Gastrocnemius medialis (tissue), 4 donors: ENCODE data around the gene OAF. TPM values are rescaled to one million over a fixed set of nuclear protein-coding genes. Genes with fewer than 3 reads are reported as not detected.

ENCODE experiments used
- ATAC-seq, 2 donors: fragments of 150-250 bp; one replicate each; pipeline ENCODE4 v1.9.1; 2016
- DNase-seq, 2 donors: peaks; one replicate each; pipeline ENCODE4 v3.0.0-alpha.2; 2019
- H3K27ac ChIP-seq, 4 donors: fragments of 200-600 bp; sonication (generic); 1 replicate in 1 of 4; 2 replicates in 3 of 4; pipeline ENCODE4 v1.5.1; 2016 to 2018; ENCODE audit warnings: mild to moderate bottlenecking in 2 of 4, moderate library complexity in 1 of 4
- H3K27me3 ChIP-seq, 3 donors: fragments of 200-600 bp; sonication (generic) in 2 of 3; 1 replicate in 1 of 3; 2 replicates in 2 of 3; pipeline versions ENCODE4 v1.5.1 to v1.6.0; 2016 to 2019; ENCODE audit warnings: mild to moderate bottlenecking in 1 of 3, moderate library complexity in 1 of 3
- H3K36me3 ChIP-seq, 2 donors: fragments of 200-600 bp; sonication (generic) in 1 of 2; one replicate each; pipeline ENCODE4 v1.5.1; 2017 to 2018
- H3K4me1 ChIP-seq, 2 donors: fragments of 200-600 bp; sonication (generic) in 1 of 2; one replicate each; pipeline ENCODE4 v1.5.1; 2016 to 2017; ENCODE audit warnings: mild to moderate bottlenecking in 2 of 2
- H3K4me3 ChIP-seq, 4 donors: fragments of 200-600 bp; sonication (generic) in 3 of 4; 1 replicate in 1 of 4; 2 replicates in 3 of 4; pipeline ENCODE4 v1.5.1; 2016 to 2019; ENCODE audit warnings: mild to moderate bottlenecking in 2 of 4
- H3K9me3 ChIP-seq, 3 donors: fragments of 200-600 bp; sonication (generic) in 2 of 3; 1 replicate in 1 of 3; 2 replicates in 2 of 3; pipeline ENCODE4 v1.5.1; 2016 to 2019
- CTCF ChIP-seq, 5 experiments: fragments of 450-650 bp in 3 of 5; fragments of 200-600 bp in 2 of 5; sonication (generic) in 2 of 5; IDR thresholded peaks in 4 of 5; conservative IDR thresholded peaks in 1 of 5; 1 replicate in 4 of 5; 2 replicates in 1 of 5; pipeline ENCODE4 v1.5.1; 2016 to 2019; ENCODE audit warnings: antibody characterized with exemption in 5 of 5, mild to moderate bottlenecking in 3 of 5, moderate library complexity in 3 of 5
- POLR2A ChIP-seq, 2 donors: fragments of 450-650 bp; IDR thresholded peaks; one replicate each; pipeline ENCODE4 v1.6.1; 2017; ENCODE audit warnings: antibody characterized with exemption in 2 of 2, mild to moderate bottlenecking in 2 of 2, moderate library complexity in 2 of 2
- in situ Hi-C, 4 donors: fragments of 200-750 bp; cut with MboI; loops; one replicate each; pipeline versions ENCODE4 v1.15.0 to v1.8.0; 2017; ENCODE audit warnings: low sequenced_read_pairs in 4 of 4
- intact Hi-C: fragments of 100-400 bp; cut with DNase I; formaldehyde crosslinking; loops from one replicate; pipeline ENCODE4 v1.15.1; 2023; ENCODE audit warnings: low total_unique reads
- total RNA-seq, 4 donors: library from RNA; depleted of rRNA; stranded (reverse); fragments of >200 nt; gene quantifications; one replicate each; pipeline versions ENCODE4 v1.1.0 to v1.2.3, GENCODE V29; 2016

Gene OAF
- total RNA-seq, 4 donors from 2014 or later, result 8.7 to 17.5 (median 10.1) TPM

- Histone ChIP-seq H3K4me1 (peaks cover 0 to 3% of the 10 kb centered on the region in 2 donors), H3K36me3 (no peaks in the 10 kb centered on the region), H3K4me3 (no peak overlapping the region), H3K9me3 (no peaks in the 10 kb centered on the region), H3K27ac (no peak overlapping the region), H3K27me3 (no peaks in the 10 kb centered on the region)
- DNase-seq (no peak), ATAC-seq (no peak)
- intact Hi-C loops, result no loop called here
- in situ Hi-C loops, result no loop called here
- no peak for TF ChIP-seq POLR2A (IDR thresholded peaks at IDR 0.05)
- no peak for TF ChIP-seq CTCF (IDR thresholded peaks at IDR 0.05 in 4 of 5, conservative IDR thresholded peaks at IDR 0.05 in 1 of 5)
These were observed 11.2 kb upstream of the OAF start for GRCh38 chr11:120199613-120200012.

- TF ChIP-seq CTCF (IDR thresholded peaks at IDR 0.05 in 4 of 5, conservative IDR thresholded peaks at IDR 0.05 in 1 of 5) (no peak), POLR2A (IDR thresholded peaks at IDR 0.05) (no peak)
- no peak for ATAC-seq
- Histone ChIP-seq H3K27ac (no peak overlapping the region), H3K36me3 (no peaks in the 10 kb centered on the region), H3K4me3 (no peak overlapping the region), H3K27me3 (no peaks in the 10 kb centered on the region), H3K9me3 (no peaks in the 10 kb centered on the region), H3K4me1 (peaks cover 0 to 3% of the 10 kb centered on the region in 2 donors)
- DNase-seq, result no peak
- intact Hi-C loops (no loop called here), in situ Hi-C loops (no loop called here)
These were observed 10.2 kb upstream of the OAF start for GRCh38 chr11:120200677-120201076.

DNA sequence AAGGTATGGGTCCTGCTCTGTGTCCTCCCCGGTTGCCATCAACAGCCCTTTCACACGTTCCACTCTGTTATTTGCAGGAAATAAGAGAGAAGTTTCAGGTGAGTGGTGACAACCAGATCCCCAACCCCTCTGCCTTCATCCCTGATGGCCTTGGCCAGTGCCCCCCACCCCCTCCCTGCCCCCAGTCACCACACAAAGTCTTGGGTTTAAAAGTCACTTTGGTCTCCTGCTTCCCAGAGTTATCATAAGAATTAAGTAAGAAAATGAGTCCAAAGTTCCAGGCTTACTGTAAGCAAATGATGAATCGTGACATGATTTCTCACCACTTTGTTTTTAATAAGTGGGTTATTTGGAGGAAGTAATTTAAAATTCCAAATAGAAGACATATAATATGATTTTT is 9.2 kb upstream of the OAF start:
- intact Hi-C loops (no loop called here), in situ Hi-C loops (no loop called here)
- no peak for TF ChIP-seq CTCF (IDR thresholded peaks at IDR 0.05 in 4 of 5, conservative IDR thresholded peaks at IDR 0.05 in 1 of 5)
- no peak for TF ChIP-seq POLR2A (IDR thresholded peaks at IDR 0.05)

DNA sequence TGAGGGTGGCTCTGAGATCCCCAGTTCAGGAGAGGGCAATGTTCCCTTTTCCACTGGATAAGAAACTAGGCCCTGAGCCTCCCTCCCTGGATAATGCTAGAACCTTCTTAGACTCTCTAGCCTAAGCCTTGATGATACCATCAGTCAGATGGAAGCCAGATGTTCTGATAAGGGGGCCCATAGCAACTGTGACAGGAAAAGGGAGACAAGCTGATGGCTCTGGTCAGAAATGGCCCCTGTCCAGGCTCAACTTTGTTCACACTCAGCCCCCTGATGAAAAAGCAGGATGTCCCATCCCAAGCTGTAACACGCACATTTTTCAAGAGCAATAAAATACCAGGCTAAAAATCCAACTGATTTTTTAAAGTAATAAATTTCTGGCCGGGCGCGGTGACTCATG is 7.2 kb upstream of the OAF start:
- in situ Hi-C loops (no loop called here), intact Hi-C loops (no loop called here)
- TF ChIP-seq POLR2A (IDR thresholded peaks at IDR 0.05) (no peak), CTCF (IDR thresholded peaks at IDR 0.05 in 4 of 5, conservative IDR thresholded peaks at IDR 0.05 in 1 of 5) (no peak)
- ATAC-seq (no peak), DNase-seq (no peak)
- Histone ChIP-seq H3K4me1 (peaks cover 7 to 11% of the 10 kb centered on the region in 2 donors), H3K27me3 (no peaks in the 10 kb centered on the region), H3K27ac (no peak overlapping the region), H3K36me3 (no peaks in the 10 kb centered on the region), H3K9me3 (no peaks in the 10 kb centered on the region), H3K4me3 (no peak overlapping the region)

More for the DNA sequence above, 9.2 kb upstream of the OAF start:
- ATAC-seq (no peak), DNase-seq (no peak)
- H3K4me1 ChIP-seq, result peaks cover 0 to 3% of the 10 kb centered on the region in 2 donors
- no peaks in the 10 kb centered on the region for H3K36me3 ChIP-seq
- no peak overlapping the region for H3K27ac ChIP-seq
- H3K27me3 ChIP-seq, result no peaks in the 10 kb centered on the region
- H3K9me3 ChIP-seq, result no peaks in the 10 kb centered on the region
- no peak overlapping the region for H3K4me3 ChIP-seq

DNA sequence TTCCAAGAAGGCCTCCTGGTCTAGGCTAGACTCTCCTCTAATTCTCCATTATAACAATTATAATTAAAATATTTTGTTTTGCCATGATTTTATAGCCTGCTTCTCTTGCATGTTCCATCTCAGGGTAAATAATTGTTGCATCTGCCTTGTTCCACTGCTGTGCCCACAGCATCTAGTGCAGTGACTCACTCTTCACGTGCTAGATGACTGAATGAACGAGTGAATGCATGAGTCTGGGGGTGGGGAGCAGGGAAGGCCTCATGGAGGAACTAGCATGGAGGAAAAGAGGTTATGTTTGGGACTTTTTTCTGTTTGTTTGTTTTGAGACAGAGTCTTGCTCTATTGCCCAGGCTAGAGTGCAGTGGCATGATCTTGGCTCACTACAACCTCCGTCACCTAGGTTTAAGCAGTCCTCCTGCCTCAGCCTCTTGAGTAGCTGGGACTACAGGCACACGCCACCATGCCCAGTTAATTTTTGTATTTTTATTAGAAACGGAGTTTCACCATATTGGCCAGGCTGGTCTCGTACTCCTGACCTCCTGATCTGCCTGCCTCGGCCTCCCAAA is 5.2 kb upstream of the OAF start:
- no peaks in the 10 kb centered on the region for H3K36me3 ChIP-seq
- H3K27me3 ChIP-seq, result no peaks in the 10 kb centered on the region
- ATAC-seq, result no peak
- TF ChIP-seq POLR2A (IDR thresholded peaks at IDR 0.05) (no peak), CTCF (IDR thresholded peaks at IDR 0.05 in 4 of 5, conservative IDR thresholded peaks at IDR 0.05 in 1 of 5) (no peak)
- no peaks in the 10 kb centered on the region for H3K9me3 ChIP-seq
- H3K4me1 ChIP-seq, result peaks cover 17 to 23% of the 10 kb centered on the region in 2 donors
- H3K27ac ChIP-seq, result no peak overlapping the region
- DNase-seq, result no peak
- intact Hi-C loops (no loop called here), in situ Hi-C loops (no loop called here)
- H3K4me3 ChIP-seq, result no peak overlapping the region
